Measurements from ENCODE around the gene NKD1. TPM values are rescaled to one million over a fixed set of nuclear protein-coding genes. Genes with fewer than 3 reads are reported as not detected.

The NKD1 gene
- total RNA-seq, 1 donor from 2014 or later, result 63.0 TPM

GRCh38 chr16:50528820-50529219 is 19.4 kb upstream of the NKD1 start:
- H3K36me3 Mint-ChIP-seq, result peaks cover 5% of the 10 kb centered on the region
- no peak for DNase-seq (ENCODE audit: low spot score in 2 of 2, unreplicated experiment in 2 of 2)
- no peak for TF ChIP-seq CTCF (IDR thresholded peaks at IDR 0.05; ENCODE audit: unreplicated experiment)
- no peak overlapping the region for H3K4me3 Mint-ChIP-seq
- H3K9me3 Mint-ChIP-seq, result peaks cover 16% of the 10 kb centered on the region
- peaks cover 18% of the 10 kb centered on the region for H3K4me1 Mint-ChIP-seq
- no peak overlapping the region for H3K27ac Mint-ChIP-seq
- H3K27me3 Mint-ChIP-seq (ENCODE audit: low read depth), result no peaks in the 10 kb centered on the region

- Mint-ChIP-seq H3K27me3 (ENCODE audit: low read depth) (no peaks in the 10 kb centered on the region), H3K36me3 (peaks cover 5% of the 10 kb centered on the region)
- TF ChIP-seq CTCF (IDR thresholded peaks at IDR 0.05; ENCODE audit: unreplicated experiment), result no peak
These were observed 18.9 kb upstream of the NKD1 start for GRCh38 chr16:50529334-50529733.

GRCh38 chr16:50530277-50531236 is 17.6 kb upstream of the NKD1 start:
- peak in 1 of 2 experiments; percentile 27 for DNase-seq (ENCODE audit: low spot score in 2 of 2, unreplicated experiment in 2 of 2)
- H3K9me3 Mint-ChIP-seq, result peaks cover 16% of the 10 kb centered on the region
- peaks cover 22% of the 10 kb centered on the region for H3K4me1 Mint-ChIP-seq
- no peak overlapping the region for H3K4me3 Mint-ChIP-seq
- H3K27ac Mint-ChIP-seq, result no peak overlapping the region
- TF ChIP-seq CTCF (IDR thresholded peaks at IDR 0.05; ENCODE audit: unreplicated experiment), result no peak
- peaks cover 5% of the 10 kb centered on the region for H3K36me3 Mint-ChIP-seq
- no peaks in the 10 kb centered on the region for H3K27me3 Mint-ChIP-seq (ENCODE audit: low read depth)

More at GRCh38 chr16:50529334-50529733, 18.9 kb upstream of the NKD1 start:
- DNase-seq (ENCODE audit: low spot score in 2 of 2, unreplicated experiment in 2 of 2), result no peak
- peaks cover 22% of the 10 kb centered on the region for H3K4me1 Mint-ChIP-seq
- H3K4me3 Mint-ChIP-seq, result no peak overlapping the region
- H3K27ac Mint-ChIP-seq, result no peak overlapping the region
- peaks cover 16% of the 10 kb centered on the region for H3K9me3 Mint-ChIP-seq

- H3K27ac Mint-ChIP-seq, result no peak overlapping the region
- peak in 1 of 2 experiments; percentile 19 for DNase-seq (ENCODE audit: low spot score in 2 of 2, unreplicated experiment in 2 of 2)
- no peak for TF ChIP-seq CTCF (IDR thresholded peaks at IDR 0.05; ENCODE audit: unreplicated experiment)
- H3K36me3 Mint-ChIP-seq, result peaks cover 5% of the 10 kb centered on the region
- H3K4me1 Mint-ChIP-seq, result peaks cover 22% of the 10 kb centered on the region
- H3K27me3 Mint-ChIP-seq (ENCODE audit: low read depth), result no peaks in the 10 kb centered on the region
- no peak overlapping the region for H3K4me3 Mint-ChIP-seq
- H3K9me3 Mint-ChIP-seq, result peaks cover 16% of the 10 kb centered on the region
These were observed 16.8 kb upstream of the NKD1 start for GRCh38 chr16:50531359-50531758.

- TF ChIP-seq CTCF (IDR thresholded peaks at IDR 0.05; ENCODE audit: unreplicated experiment), result no peak
- DNase-seq (ENCODE audit: low spot score in 2 of 2, unreplicated experiment in 2 of 2), result peak in 1 of 2 experiments; percentile 19
- no peak overlapping the region for H3K27ac Mint-ChIP-seq
- H3K27me3 Mint-ChIP-seq (ENCODE audit: low read depth), result no peaks in the 10 kb centered on the region
- H3K4me1 Mint-ChIP-seq, result peaks cover 20% of the 10 kb centered on the region
- no peak overlapping the region for H3K4me3 Mint-ChIP-seq
- H3K9me3 Mint-ChIP-seq, result peaks cover 16% of the 10 kb centered on the region
- peaks cover 5% of the 10 kb centered on the region for H3K36me3 Mint-ChIP-seq
These were observed 16.3 kb upstream of the NKD1 start for GRCh38 chr16:50531901-50532300.

All from mesothelial cell of epicardium (in vitro differentiated cells).